Measurements from ENCODE around the gene TLE4. TPM values are rescaled to one million over a fixed set of nuclear protein-coding genes. Genes with fewer than 3 reads are reported as not detected.
A peak's percentile ranks its signal among the peaks of the same experiment; 100 is the strongest.

TLE4 gene
- total RNA-seq, 2 experiments from 2014 or later, result 62.4 to 68.8 TPM

GRCh38 chr9:79689576-79689975 is 117.8 kb downstream of the TLE4 start:
- no peak for ATAC-seq (ENCODE audit: low read depth)
- peaks cover 1% of the 10 kb centered on the region for H3K9me3 Mint-ChIP-seq
- H3K4me3 Mint-ChIP-seq, result no peak overlapping the region
- H3K27ac Mint-ChIP-seq, result no peak overlapping the region
- no peaks in the 10 kb centered on the region for H3K27me3 Mint-ChIP-seq
- no peak for DNase-seq
- peaks cover 48% of the 10 kb centered on the region for H3K4me1 Mint-ChIP-seq
- peaks cover 39% of the 10 kb centered on the region for H3K36me3 Mint-ChIP-seq
- POLR2A ChIA-PET, result no interaction called here

GRCh38 chr9:79691496-79691895 is 119.7 kb downstream of the TLE4 start:
- H3K9me3 Mint-ChIP-seq, result peaks cover 4% of the 10 kb centered on the region
- H3K4me1 Mint-ChIP-seq, result peaks cover 59% of the 10 kb centered on the region
- no peak for DNase-seq
- no peak overlapping the region for H3K27ac Mint-ChIP-seq
- no peak for ATAC-seq (ENCODE audit: low read depth)
- POLR2A ChIA-PET, result no interaction called here
- H3K27me3 Mint-ChIP-seq, result no peaks in the 10 kb centered on the region
- peaks cover 42% of the 10 kb centered on the region for H3K36me3 Mint-ChIP-seq
- no peak overlapping the region for H3K4me3 Mint-ChIP-seq

- Mint-ChIP-seq H3K4me1 (peaks cover 53% of the 10 kb centered on the region), H3K4me3 (no peak overlapping the region), H3K27me3 (peaks cover 2% of the 10 kb centered on the region), H3K36me3 (peaks cover 41% of the 10 kb centered on the region), H3K9me3 (peaks cover 3% of the 10 kb centered on the region), H3K27ac (no peak overlapping the region)
- no peak for DNase-seq
- POLR2A ChIA-PET, result interaction anchor here (0.7 kb wide), 1 partner anchor 121 kb away, joined by 3 read pairs; the partner anchor contains the start of gene TLE4
- no peak for ATAC-seq (ENCODE audit: low read depth)
Observed at GRCh38 chr9:79692857-79693571, 121.2 kb downstream of the TLE4 start.

GRCh38 chr9:79693750-79694149 is 122.0 kb downstream of the TLE4 start:
- ATAC-seq (ENCODE audit: low read depth) (no peak), DNase-seq (no peak)
- H3K4me1 Mint-ChIP-seq, result peaks cover 51% of the 10 kb centered on the region
- peaks cover 3% of the 10 kb centered on the region for H3K9me3 Mint-ChIP-seq
- H3K27me3 Mint-ChIP-seq, result peaks cover 2% of the 10 kb centered on the region
- POLR2A ChIA-PET, result interaction anchor here (2.7 kb wide), 1 partner anchor 122 kb away, joined by 16 read pairs; the partner anchor contains the start of gene TLE4
- H3K4me3 Mint-ChIP-seq, result no peak overlapping the region
- no peak overlapping the region for H3K27ac Mint-ChIP-seq
- H3K36me3 Mint-ChIP-seq, result peaks cover 40% of the 10 kb centered on the region

- no peak for DNase-seq
- no peak for ATAC-seq (ENCODE audit: low read depth)
- H3K27ac Mint-ChIP-seq, result no peak overlapping the region
- POLR2A ChIA-PET, result interaction anchor here (2.7 kb wide), 1 partner anchor 123 kb away, joined by 16 read pairs; the partner anchor contains the start of gene TLE4
- no peak overlapping the region for H3K4me3 Mint-ChIP-seq
- peaks cover 37% of the 10 kb centered on the region for H3K36me3 Mint-ChIP-seq
- H3K27me3 Mint-ChIP-seq, result peaks cover 2% of the 10 kb centered on the region
- peaks cover 3% of the 10 kb centered on the region for H3K9me3 Mint-ChIP-seq
- H3K4me1 Mint-ChIP-seq, result peaks cover 47% of the 10 kb centered on the region
Observed at GRCh38 chr9:79694208-79694607, 122.4 kb downstream of the TLE4 start.

GRCh38 chr9:79694676-79695400 is 123.1 kb downstream of the TLE4 start:
- Mint-ChIP-seq H3K9me3 (peaks cover 3% of the 10 kb centered on the region), H3K36me3 (peaks cover 40% of the 10 kb centered on the region), H3K4me1 (peaks cover 49% of the 10 kb centered on the region), H3K4me3 (no peak overlapping the region), H3K27ac (peak overlapping the region; percentile 17), H3K27me3 (peaks cover 2% of the 10 kb centered on the region)
- DNase-seq, result no peak
- POLR2A ChIA-PET, result interaction anchor here (1.1 to 2.7 kb wide), 3 partner anchors 8 to 123 kb away, joined by 3 to 16 read pairs (median 6); partner anchors contain the start of gene TLE4
- no peak for ATAC-seq (ENCODE audit: low read depth)

- H3K36me3 Mint-ChIP-seq, result peaks cover 35% of the 10 kb centered on the region
- no peak for DNase-seq
- H3K4me3 Mint-ChIP-seq, result peak overlapping the region; percentile 63
- POLR2A ChIA-PET, result interaction anchor here (1.1 to 2.7 kb wide), 3 partner anchors 9 to 124 kb away, joined by 3 to 16 read pairs (median 6); partner anchors contain the start of gene TLE4
- H3K27ac Mint-ChIP-seq, result peak overlapping the region; percentile 17
- H3K27me3 Mint-ChIP-seq, result peaks cover 2% of the 10 kb centered on the region
- peaks cover 3% of the 10 kb centered on the region for H3K9me3 Mint-ChIP-seq
- peak; percentile 72 for ATAC-seq (ENCODE audit: low read depth)
- H3K4me1 Mint-ChIP-seq, result peaks cover 51% of the 10 kb centered on the region
Observed at GRCh38 chr9:79695531-79696175, 123.9 kb downstream of the TLE4 start.

GRCh38 chr9:79698967-79699366 is 127.2 kb downstream of the TLE4 start:
- Mint-ChIP-seq H3K9me3 (peaks cover 3% of the 10 kb centered on the region), H3K36me3 (peaks cover 25% of the 10 kb centered on the region), H3K4me3 (no peak overlapping the region), H3K27me3 (peaks cover 2% of the 10 kb centered on the region), H3K4me1 (peaks cover 47% of the 10 kb centered on the region), H3K27ac (no peak overlapping the region)
- POLR2A ChIA-PET, result no interaction called here
- ATAC-seq (ENCODE audit: low read depth) (no peak), DNase-seq (no peak)

- Mint-ChIP-seq H3K4me3 (no peak overlapping the region), H3K27me3 (peaks cover 2% of the 10 kb centered on the region), H3K9me3 (peaks cover 3% of the 10 kb centered on the region), H3K4me1 (peaks cover 42% of the 10 kb centered on the region), H3K27ac (no peak overlapping the region), H3K36me3 (peaks cover 23% of the 10 kb centered on the region)
- no peak for ATAC-seq (ENCODE audit: low read depth)
- no peak for DNase-seq
- POLR2A ChIA-PET, result no interaction called here
Observed at GRCh38 chr9:79699479-79699878, 127.7 kb downstream of the TLE4 start.

GRCh38 chr9:79700607-79701360 is 129.0 kb downstream of the TLE4 start:
- Mint-ChIP-seq H3K27ac (no peak overlapping the region), H3K4me3 (no peak overlapping the region), H3K36me3 (peaks cover 24% of the 10 kb centered on the region), H3K4me1 (peaks cover 29% of the 10 kb centered on the region), H3K9me3 (no peaks in the 10 kb centered on the region), H3K27me3 (peaks cover 2% of the 10 kb centered on the region)
- POLR2A ChIA-PET, result no interaction called here
- no peak for ATAC-seq (ENCODE audit: low read depth)
- no peak for DNase-seq

- POLR2A ChIA-PET, result no interaction called here
- peaks cover 25% of the 10 kb centered on the region for H3K4me1 Mint-ChIP-seq
- ATAC-seq (ENCODE audit: low read depth), result no peak
Observed at GRCh38 chr9:79701651-79702050, 129.9 kb downstream of the TLE4 start.

GRCh38 chr9:79705704-79706103 is 133.9 kb downstream of the TLE4 start:
- Mint-ChIP-seq H3K9me3 (no peaks in the 10 kb centered on the region), H3K27me3 (no peaks in the 10 kb centered on the region), H3K4me1 (peaks cover 21% of the 10 kb centered on the region), H3K36me3 (peaks cover 51% of the 10 kb centered on the region), H3K4me3 (no peak overlapping the region), H3K27ac (no peak overlapping the region)
- ATAC-seq (ENCODE audit: low read depth), result no peak
- no peak for DNase-seq
- POLR2A ChIA-PET, result no interaction called here

More at GRCh38 chr9:79701651-79702050, 129.9 kb downstream of the TLE4 start:
- Mint-ChIP-seq H3K36me3 (peaks cover 28% of the 10 kb centered on the region), H3K27me3 (peaks cover 2% of the 10 kb centered on the region), H3K4me3 (no peak overlapping the region), H3K9me3 (no peaks in the 10 kb centered on the region), H3K27ac (no peak overlapping the region)
- no peak for DNase-seq

- H3K4me1 Mint-ChIP-seq, result peaks cover 20% of the 10 kb centered on the region
- no peaks in the 10 kb centered on the region for H3K9me3 Mint-ChIP-seq
- no peak overlapping the region for H3K4me3 Mint-ChIP-seq
- H3K27ac Mint-ChIP-seq, result no peak overlapping the region
- ATAC-seq (ENCODE audit: low read depth), result no peak
- peaks cover 57% of the 10 kb centered on the region for H3K36me3 Mint-ChIP-seq
- DNase-seq, result no peak
- H3K27me3 Mint-ChIP-seq, result no peaks in the 10 kb centered on the region
- POLR2A ChIA-PET, result no interaction called here
Observed at GRCh38 chr9:79706512-79706911, 134.7 kb downstream of the TLE4 start.

Data from activated naive CD8-positive, alpha-beta T cell treated with anti-CD3 and anti-CD28 coated beads, Interleukin-2, amount 10 ng/mL, durations not matched to agents 7 days and 5 days (primary cell).